Measurements from ENCODE around the gene TMEM200A. TPM values are rescaled to one million over a fixed set of nuclear protein-coding genes. Genes with fewer than 3 reads are reported as not detected.

Gene TMEM200A
- total RNA-seq, 1 experiment from 2014 or later, result not detected

DNA sequence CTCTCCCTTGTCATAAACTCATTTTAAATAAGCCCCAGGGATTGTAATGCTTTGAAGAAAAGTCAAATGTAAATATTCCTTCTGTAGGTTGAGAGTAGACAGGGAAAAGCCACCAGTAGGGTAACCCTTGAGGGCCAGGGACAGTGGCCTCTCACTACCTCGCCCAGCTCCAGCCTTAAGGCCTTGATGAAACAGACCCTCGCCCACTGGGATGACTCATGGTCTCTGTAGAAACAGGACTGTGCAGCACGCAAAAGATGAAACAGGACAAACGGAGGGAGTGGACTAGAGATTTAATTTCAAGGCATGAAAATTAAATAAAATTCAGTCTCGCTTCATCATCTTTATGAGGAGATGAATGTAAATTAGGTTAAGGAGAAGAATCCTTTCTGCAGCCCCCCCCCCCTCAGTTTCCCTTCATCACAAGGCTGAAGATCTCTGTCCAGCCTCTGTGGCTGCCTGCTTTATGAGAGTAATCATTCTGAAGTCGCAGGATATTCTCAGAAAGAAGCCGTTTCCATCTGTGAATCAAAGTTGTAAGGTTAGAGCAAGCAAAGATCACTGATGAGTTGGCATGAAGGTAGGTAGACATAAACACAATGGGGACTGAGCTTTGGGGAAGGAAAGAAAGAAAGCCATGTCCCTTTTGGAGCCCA, 60.4 kb downstream of the TMEM200A start:
- intact Hi-C loops (cut with micrococcal nuclease; ENCODE audit: unreplicated experiment), result no loop called here
- Histone ChIP-seq H3K27ac (no peak overlapping the region), H2AFZ (no peak overlapping the region), H3K9me3 (ENCODE audit: insufficient read depth, low read depth) (no peaks in the 10 kb centered on the region), H3K4me1 (replicated peaks; ENCODE audit: insufficient read depth) (no peaks in the 10 kb centered on the region), H3K36me3 (ENCODE audit: low read depth) (no peaks in the 10 kb centered on the region), H3K4me2 (no peak overlapping the region), H3K79me2 (ENCODE audit: low read depth) (no peaks in the 10 kb centered on the region), H3K27me3 (ENCODE audit: insufficient read depth, low read depth) (no peaks in the 10 kb centered on the region), H4K20me1 (ENCODE audit: insufficient read depth) (no peaks in the 10 kb centered on the region), H3F3A (ENCODE audit: insufficient read depth, low read depth) (no peaks in the 10 kb centered on the region), H3K9me2 (ENCODE audit: insufficient read depth) (no peaks in the 10 kb centered on the region), H3K4me3 (no peak overlapping the region)
- ChIA-PET CTCF (no interaction called here), POLR2A (ENCODE audit: unreplicated experiment) (no interaction called here)
- TF ChIP-seq EZH2 (IDR thresholded peaks at IDR 0.05; ENCODE audit: low read depth), result no peak
- no peak for DNase-seq
- BruUV-seq (replicated peaks), result no TSS peak

DNA sequence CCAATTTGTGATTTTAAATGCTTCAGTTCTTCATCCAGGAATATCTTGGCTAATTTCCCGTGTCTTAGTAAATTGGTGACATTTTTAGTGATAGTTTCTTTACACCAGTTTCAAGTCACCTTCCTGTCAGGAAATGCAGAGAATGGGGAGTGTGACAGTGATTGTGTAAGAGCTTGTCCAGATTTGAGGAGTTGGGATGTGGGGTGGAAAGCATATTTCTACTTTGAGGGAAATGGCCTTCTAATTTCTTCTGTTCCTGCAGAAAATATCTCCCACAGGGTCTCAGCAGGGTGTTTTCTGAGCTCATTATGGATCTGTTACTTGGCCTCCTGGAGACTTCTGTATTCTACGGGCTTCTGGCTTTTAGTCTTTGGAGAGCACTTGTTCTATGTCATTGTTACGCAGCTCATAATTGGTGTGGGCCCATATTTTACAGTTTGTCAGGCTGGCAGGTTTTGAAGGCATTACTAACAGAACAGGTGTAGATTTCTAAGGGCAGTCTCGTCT, 65.6 kb downstream of the TMEM200A start:
- H3K27me3 ChIP-seq (ENCODE audit: insufficient read depth, low read depth), result no peaks in the 10 kb centered on the region

DNA sequence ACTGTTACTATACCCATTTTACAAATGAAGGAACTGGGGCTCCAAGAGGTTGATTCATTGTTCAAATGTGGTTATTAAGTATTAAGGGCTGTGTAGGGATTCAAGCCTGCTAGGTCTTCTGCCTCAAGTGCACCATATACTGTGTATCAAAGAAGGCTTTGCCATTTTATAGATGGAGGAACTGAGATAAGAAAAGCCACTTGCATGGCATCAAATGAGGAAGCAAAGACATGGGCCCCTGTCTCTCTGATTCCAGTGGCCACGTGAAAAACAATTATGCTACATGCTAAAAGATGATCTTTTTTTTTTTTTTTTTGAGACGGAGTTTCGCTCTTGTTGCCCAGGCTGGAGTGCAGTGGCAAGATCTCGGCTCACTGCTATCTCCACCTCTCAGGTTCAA, 67.0 kb downstream of the TMEM200A start:
- POLR2A ChIA-PET (ENCODE audit: unreplicated experiment), result no interaction called here
- H3K27ac ChIP-seq, result no peak overlapping the region
- BruUV-seq (replicated peaks), result no TSS peak
- intact Hi-C loops (cut with micrococcal nuclease; ENCODE audit: unreplicated experiment), result no loop called here
- H2AFZ ChIP-seq, result no peak overlapping the region
- no peaks in the 10 kb centered on the region for H3K79me2 ChIP-seq (ENCODE audit: low read depth)
- TF ChIP-seq, protein P1, sequence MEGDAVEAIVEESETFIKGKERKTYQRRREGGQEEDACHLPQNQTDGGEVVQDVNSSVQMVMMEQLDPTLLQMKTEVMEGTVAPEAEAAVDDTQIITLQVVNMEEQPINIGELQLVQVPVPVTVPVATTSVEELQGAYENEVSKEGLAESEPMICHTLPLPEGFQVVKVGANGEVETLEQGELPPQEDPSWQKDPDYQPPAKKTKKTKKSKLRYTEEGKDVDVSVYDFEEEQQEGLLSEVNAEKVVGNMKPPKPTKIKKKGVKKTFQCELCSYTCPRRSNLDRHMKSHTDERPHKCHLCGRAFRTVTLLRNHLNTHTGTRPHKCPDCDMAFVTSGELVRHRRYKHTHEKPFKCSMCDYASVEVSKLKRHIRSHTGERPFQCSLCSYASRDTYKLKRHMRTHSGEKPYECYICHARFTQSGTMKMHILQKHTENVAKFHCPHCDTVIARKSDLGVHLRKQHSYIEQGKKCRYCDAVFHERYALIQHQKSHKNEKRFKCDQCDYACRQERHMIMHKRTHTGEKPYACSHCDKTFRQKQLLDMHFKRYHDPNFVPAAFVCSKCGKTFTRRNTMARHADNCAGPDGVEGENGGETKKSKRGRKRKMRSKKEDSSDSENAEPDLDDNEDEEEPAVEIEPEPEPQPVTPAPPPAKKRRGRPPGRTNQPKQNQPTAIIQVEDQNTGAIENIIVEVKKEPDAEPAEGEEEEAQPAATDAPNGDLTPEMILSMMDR (conservative IDR thresholded peaks at IDR 0.05), result no peak
- TF ChIP-seq EZH2 (IDR thresholded peaks at IDR 0.05; ENCODE audit: low read depth), result no peak
- H3K9me3 ChIP-seq (ENCODE audit: insufficient read depth, low read depth), result no peaks in the 10 kb centered on the region
- no peaks in the 10 kb centered on the region for H3F3A ChIP-seq (ENCODE audit: insufficient read depth, low read depth)
- no peaks in the 10 kb centered on the region for H3K4me1 ChIP-seq (replicated peaks; ENCODE audit: insufficient read depth)
- no peaks in the 10 kb centered on the region for H4K20me1 ChIP-seq (ENCODE audit: insufficient read depth)
- DNase-seq, result no peak
- no peaks in the 10 kb centered on the region for H3K36me3 ChIP-seq (ENCODE audit: low read depth)
- no peaks in the 10 kb centered on the region for H3K27me3 ChIP-seq (ENCODE audit: insufficient read depth, low read depth)
- CTCF ChIA-PET, result no interaction called here
- H3K4me2 ChIP-seq, result no peak overlapping the region
- H3K9me2 ChIP-seq (ENCODE audit: insufficient read depth), result no peaks in the 10 kb centered on the region
- H3K4me3 ChIP-seq, result no peak overlapping the region

More for the DNA sequence above, 65.6 kb downstream of the TMEM200A start:
- H3K27ac ChIP-seq, result no peak overlapping the region
- CTCF ChIA-PET, result no interaction called here
- H3K79me2 ChIP-seq (ENCODE audit: low read depth), result no peaks in the 10 kb centered on the region
- H3K9me3 ChIP-seq (ENCODE audit: insufficient read depth, low read depth), result no peaks in the 10 kb centered on the region
- H2AFZ ChIP-seq, result no peak overlapping the region
- H4K20me1 ChIP-seq (ENCODE audit: insufficient read depth), result no peaks in the 10 kb centered on the region
- no peaks in the 10 kb centered on the region for H3K4me1 ChIP-seq (replicated peaks; ENCODE audit: insufficient read depth)
- no peak overlapping the region for H3K4me2 ChIP-seq
- DNase-seq, result no peak
- no peaks in the 10 kb centered on the region for H3K36me3 ChIP-seq (ENCODE audit: low read depth)
- intact Hi-C loops (cut with micrococcal nuclease; ENCODE audit: unreplicated experiment), result no loop called here
- H3F3A ChIP-seq (ENCODE audit: insufficient read depth, low read depth), result no peaks in the 10 kb centered on the region
- no peaks in the 10 kb centered on the region for H3K9me2 ChIP-seq (ENCODE audit: insufficient read depth)
- BruUV-seq (replicated peaks), result no TSS peak
- TF ChIP-seq, protein P1 (conservative IDR thresholded peaks at IDR 0.05), result no peak
- no peak for TF ChIP-seq EZH2 (IDR thresholded peaks at IDR 0.05; ENCODE audit: low read depth)
- POLR2A ChIA-PET (ENCODE audit: unreplicated experiment), result no interaction called here
- no peak overlapping the region for H3K4me3 ChIP-seq
